Panc1 (cell line): ENCODE results near the gene FARS2.

ENCODE experiments used
- CTCF ChIP-seq: fragments of 450-650 bp; IDR thresholded peaks from 2 replicates; pipeline ENCODE4 v1.5.1; 2017; ENCODE audit warnings: mild to moderate bottlenecking
- REST ChIP-seq, 2 experiments: IDR thresholded peaks; 2 replicates each; pipeline ENCODE4 v1.6.1; 2011 to 2012; ENCODE audit warnings: low read depth in 2 of 2, control low read depth in 1 of 2, low read length in 1 of 2, mild to moderate bottlenecking in 1 of 2, moderate library complexity in 1 of 2; ENCODE audit not compliant: insufficient read depth in 1 of 2
- SIN3A ChIP-seq: IDR thresholded peaks from 2 replicates; pipeline ENCODE4 v1.6.1; 2012; ENCODE audit warnings: low read depth, mild to moderate bottlenecking, low read length, moderate library complexity, borderline replicate concordance; ENCODE audit not compliant: insufficient read depth

DNA sequence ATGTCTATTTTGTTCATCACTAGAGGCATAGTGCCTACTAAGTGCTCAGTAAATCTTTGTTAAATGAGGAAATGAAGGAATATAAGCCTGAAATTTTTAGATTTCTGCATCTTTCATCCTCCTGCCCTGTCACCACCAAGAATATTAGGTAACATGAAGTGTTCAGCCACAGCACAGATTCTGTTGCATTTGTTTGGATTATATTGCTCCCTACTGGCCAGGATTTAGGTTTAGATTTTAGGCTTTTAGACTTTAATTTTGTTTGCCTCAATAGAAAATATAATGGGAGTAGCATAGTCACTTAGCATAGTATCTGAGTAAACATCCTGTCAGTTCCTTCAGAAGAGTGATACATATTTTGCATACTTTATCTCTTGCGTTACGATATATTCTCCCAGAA is 14.2 kb downstream of the FARS2 start:
- TF ChIP-seq REST (IDR thresholded peaks at IDR 0.05; ENCODE audit: insufficient read depth in 1 of 2, low read depth in 2 of 2, low read length in 1 of 2) (no peak), CTCF (no peak), SIN3A (no peak)
